NCI-H1092 (cell line): ENCODE measurements around the gene ZNF274.
"Not testable (repeated sequence)": the region's sequence is repeated elsewhere in the genome, so short reads cannot be mapped to it uniquely, and the experiment has no call there.

Experiments
- DNase-seq: peaks from one replicate; lab custom pipeline; 2025; lab: John Stamatoyannopoulos, UW

Gene ZNF274

GRCh38 chr19:58212336-58213074 lies 29.6 kb downstream of the ZNF274 start:
- no peak for DNase-seq

- no peak for DNase-seq
These were observed 30.2 kb downstream of the ZNF274 start for GRCh38 chr19:58213075-58213369.

GRCh38 chr19:58217069-58217481 lies 34.2 kb downstream of the ZNF274 start:
- DNase-seq: no peak

- no peak for DNase-seq
These were observed 34.9 kb downstream of the ZNF274 start for GRCh38 chr19:58217607-58218391.

GRCh38 chr19:58218899-58219298 lies 36.0 kb downstream of the ZNF274 start:
- DNase-seq: no peak

GRCh38 chr19:58227964-58228584 lies 45.2 kb downstream of the ZNF274 start:
- DNase-seq: no peak

- peak; percentile 61 for DNase-seq
These were observed 45.9 kb downstream of the ZNF274 start, which contains the start of gene ZNF544 for GRCh38 chr19:58228585-58229254. Gene ZNF544, plus strand, starts transcription at chr19:58228914. Its CDS starts 15,110 bp downstream, at chr19:58244024.

GRCh38 chr19:58229255-58229639 lies 46.4 kb downstream of the ZNF274 start:
- no peak for DNase-seq

GRCh38 chr19:58237324-58237723 lies 54.5 kb downstream of the ZNF274 start:
- DNase-seq: no peak

GRCh38 chr19:58243351-58243750 lies 60.5 kb downstream of the ZNF274 start:
- DNase-seq: no peak

- no peak for DNase-seq
These were observed 66.0 kb downstream of the ZNF274 start for GRCh38 chr19:58248886-58249285.

- no peak for DNase-seq
These were observed 69.3 kb downstream of the ZNF274 start for GRCh38 chr19:58252102-58252685.

- not testable (repeated sequence) for DNase-seq
These were observed 75.4 kb downstream of the ZNF274 start for GRCh38 chr19:58258259-58258658.

GRCh38 chr19:58261600-58261967 lies 78.7 kb downstream of the ZNF274 start:
- DNase-seq: no peak

- DNase-seq: no peak
These were observed 79.4 kb downstream of the ZNF274 start for GRCh38 chr19:58261968-58262921.

GRCh38 chr19:58262922-58263296 lies 80.0 kb downstream of the ZNF274 start:
- no peak for DNase-seq
